AG09319 (cell line): ENCODE results near the gene MAST4.

Experiments used
- DNase-seq: peaks from one replicate; pipeline ENCODE4 v3.0.0-alpha.2; 2010; ENCODE audit warnings: low read depth; ENCODE audit errors: extremely low read depth
- TF ChIP-seq, protein P1 (sequence below): IDR thresholded peaks from 2 replicates; pipeline ENCODE4 v1.5.1; 2011; ENCODE audit warnings: low read depth, mild to moderate bottlenecking, inconsistent platforms, low read length, moderate library complexity

Gene MAST4

DNA sequence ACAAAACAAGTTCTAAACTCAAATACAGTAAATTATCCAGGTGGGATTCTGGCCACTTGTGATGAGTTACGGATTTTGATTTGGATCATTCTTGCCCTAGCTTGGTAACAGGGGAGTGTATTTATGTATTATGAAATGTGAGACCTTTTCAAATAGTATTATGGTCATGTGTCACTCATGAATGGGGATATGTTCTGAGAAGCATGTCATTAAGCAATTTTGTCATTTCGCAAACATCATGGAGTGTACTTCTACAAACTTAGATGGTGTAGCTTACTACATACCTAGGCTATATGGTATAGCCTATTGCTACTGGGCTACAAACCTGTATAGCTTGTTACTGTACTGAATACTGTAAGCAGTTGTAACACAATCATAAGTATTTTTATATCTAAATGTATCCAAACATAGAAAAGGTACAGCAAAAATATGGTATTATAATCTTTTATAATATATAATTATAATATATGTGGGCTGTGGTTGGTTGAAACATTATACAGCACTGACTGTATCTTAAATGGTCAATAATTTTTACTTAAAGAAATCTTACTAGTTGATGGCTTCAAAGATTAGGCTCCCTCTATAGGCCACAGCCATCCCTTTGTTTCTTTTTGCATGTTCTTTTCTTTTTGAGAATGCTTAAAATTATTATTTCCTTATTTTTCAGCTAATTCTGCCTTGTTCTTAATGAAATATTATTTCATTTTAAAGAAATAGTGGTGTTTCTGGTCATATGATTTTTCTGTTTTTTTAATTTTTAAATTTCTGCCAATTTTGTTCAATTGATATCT is 128.4 kb downstream of the MAST4 start:
- TF ChIP-seq, protein P1, sequence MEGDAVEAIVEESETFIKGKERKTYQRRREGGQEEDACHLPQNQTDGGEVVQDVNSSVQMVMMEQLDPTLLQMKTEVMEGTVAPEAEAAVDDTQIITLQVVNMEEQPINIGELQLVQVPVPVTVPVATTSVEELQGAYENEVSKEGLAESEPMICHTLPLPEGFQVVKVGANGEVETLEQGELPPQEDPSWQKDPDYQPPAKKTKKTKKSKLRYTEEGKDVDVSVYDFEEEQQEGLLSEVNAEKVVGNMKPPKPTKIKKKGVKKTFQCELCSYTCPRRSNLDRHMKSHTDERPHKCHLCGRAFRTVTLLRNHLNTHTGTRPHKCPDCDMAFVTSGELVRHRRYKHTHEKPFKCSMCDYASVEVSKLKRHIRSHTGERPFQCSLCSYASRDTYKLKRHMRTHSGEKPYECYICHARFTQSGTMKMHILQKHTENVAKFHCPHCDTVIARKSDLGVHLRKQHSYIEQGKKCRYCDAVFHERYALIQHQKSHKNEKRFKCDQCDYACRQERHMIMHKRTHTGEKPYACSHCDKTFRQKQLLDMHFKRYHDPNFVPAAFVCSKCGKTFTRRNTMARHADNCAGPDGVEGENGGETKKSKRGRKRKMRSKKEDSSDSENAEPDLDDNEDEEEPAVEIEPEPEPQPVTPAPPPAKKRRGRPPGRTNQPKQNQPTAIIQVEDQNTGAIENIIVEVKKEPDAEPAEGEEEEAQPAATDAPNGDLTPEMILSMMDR: peak; percentile 19
- no peak for DNase-seq

- DNase-seq: no peak
- TF ChIP-seq, protein P1: no peak
Observed at GRCh38 chr5:66727630-66728029, 131.4 kb downstream of the MAST4 start.

- DNase-seq: no peak
- TF ChIP-seq, protein P1: no peak
Observed at GRCh38 chr5:66728049-66728448, 131.9 kb downstream of the MAST4 start.

DNA sequence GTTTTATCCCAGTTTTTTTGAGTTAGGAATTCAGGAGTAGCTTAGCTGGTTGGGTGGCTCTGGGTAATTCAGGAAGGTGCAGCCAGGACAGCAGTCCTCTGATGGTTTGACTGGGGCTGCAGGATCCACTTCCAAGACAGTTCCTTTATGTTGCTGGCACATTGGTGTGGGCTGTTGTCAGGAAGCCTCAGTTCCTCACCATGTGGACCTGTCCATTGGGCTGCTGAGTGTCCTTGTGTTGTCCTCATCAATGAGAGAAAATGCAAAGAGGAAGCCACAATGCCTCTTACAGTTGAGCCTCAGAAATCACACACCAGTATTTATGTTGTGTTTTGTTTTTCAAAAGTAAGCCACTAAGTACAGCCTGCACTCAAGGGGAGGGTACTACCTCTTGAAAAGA is 140.9 kb downstream of the MAST4 start:
- no peak for DNase-seq
- TF ChIP-seq, protein P1: no peak

- no peak for DNase-seq
Observed at GRCh38 chr5:66738136-66738535, 141.9 kb downstream of the MAST4 start.

DNA sequence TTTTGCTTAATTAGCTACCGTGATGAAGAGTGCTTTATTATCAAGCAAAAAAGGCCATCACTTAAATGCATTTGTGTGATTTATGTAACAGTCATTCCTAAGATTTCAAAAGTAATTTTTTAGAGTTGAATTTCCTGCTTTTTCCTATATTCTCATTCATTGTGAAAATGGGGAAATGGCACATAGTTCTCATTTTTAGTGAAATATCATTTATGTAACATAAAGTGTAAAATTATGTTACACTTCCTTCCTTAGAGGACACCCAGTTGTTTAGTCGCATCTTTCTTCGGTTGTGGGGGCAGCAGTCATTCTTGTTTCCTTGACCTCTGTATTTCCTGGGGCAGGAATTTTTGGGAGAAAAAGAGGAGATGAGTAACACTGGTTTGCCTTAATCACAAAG is 142.8 kb downstream of the MAST4 start:
- DNase-seq: no peak
- TF ChIP-seq, protein P1: no peak

More at GRCh38 chr5:66738136-66738535, 141.9 kb downstream of the MAST4 start:
- TF ChIP-seq, protein P1: no peak

- TF ChIP-seq, protein P1: no peak
- DNase-seq: no peak
Observed at GRCh38 chr5:66739951-66740350, 143.8 kb downstream of the MAST4 start.
